GM12872 (cell line): Measurements from ENCODE around the gene OOSP2.

Experiments
- TF ChIP-seq, protein P1 (sequence below): IDR thresholded peaks from 3 replicates; pipeline ENCODE4 v1.5.1; 2011; ENCODE audit warnings: low read depth, mild to moderate bottlenecking, low read length, moderate library complexity; ENCODE audit not compliant: insufficient read depth

Gene OOSP2

DNA sequence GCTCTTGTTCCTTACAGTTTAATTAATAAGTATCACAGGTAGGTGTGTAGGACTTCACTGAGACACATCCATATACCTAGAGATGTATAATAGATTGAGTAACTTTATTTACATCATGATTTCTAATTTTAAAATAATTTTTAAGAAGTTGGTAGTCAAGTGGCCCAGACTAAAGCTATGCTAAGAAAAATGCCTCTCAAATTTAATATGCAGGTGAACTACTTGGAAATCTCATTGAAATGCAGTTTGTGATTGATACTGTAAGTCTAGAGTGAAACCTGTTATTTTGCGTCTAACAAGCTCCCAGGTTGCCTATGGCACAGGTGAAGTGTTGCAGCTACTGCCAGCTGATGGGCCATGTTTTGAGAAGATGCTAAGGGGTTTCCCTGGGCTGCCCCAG lies 23.3 kb upstream of the OOSP2 start, which contains the start of gene OOSP4B:
OOSP4B (plus strand) TSS at position 301 of the 400 bp plus-strand sequence.
- TF ChIP-seq, protein P1, sequence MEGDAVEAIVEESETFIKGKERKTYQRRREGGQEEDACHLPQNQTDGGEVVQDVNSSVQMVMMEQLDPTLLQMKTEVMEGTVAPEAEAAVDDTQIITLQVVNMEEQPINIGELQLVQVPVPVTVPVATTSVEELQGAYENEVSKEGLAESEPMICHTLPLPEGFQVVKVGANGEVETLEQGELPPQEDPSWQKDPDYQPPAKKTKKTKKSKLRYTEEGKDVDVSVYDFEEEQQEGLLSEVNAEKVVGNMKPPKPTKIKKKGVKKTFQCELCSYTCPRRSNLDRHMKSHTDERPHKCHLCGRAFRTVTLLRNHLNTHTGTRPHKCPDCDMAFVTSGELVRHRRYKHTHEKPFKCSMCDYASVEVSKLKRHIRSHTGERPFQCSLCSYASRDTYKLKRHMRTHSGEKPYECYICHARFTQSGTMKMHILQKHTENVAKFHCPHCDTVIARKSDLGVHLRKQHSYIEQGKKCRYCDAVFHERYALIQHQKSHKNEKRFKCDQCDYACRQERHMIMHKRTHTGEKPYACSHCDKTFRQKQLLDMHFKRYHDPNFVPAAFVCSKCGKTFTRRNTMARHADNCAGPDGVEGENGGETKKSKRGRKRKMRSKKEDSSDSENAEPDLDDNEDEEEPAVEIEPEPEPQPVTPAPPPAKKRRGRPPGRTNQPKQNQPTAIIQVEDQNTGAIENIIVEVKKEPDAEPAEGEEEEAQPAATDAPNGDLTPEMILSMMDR = no peak

- TF ChIP-seq, protein P1 = no peak
These were observed 22.2 kb upstream of the OOSP2 start for GRCh38 chr11:60018058-60018457.

GRCh38 chr11:60029015-60029632 lies 11.1 kb upstream of the OOSP2 start:
- TF ChIP-seq, protein P1 = no peak

- TF ChIP-seq, protein P1 = no peak
These were observed 16.2 kb downstream of the OOSP2 start, which contains the start of gene MS4A3 for GRCh38 chr11:60056349-60056969. Gene MS4A3 (plus strand): TSS chr11:60056665. CDS start chr11:60061161, 4,496 bp downstream.

GRCh38 chr11:60059052-60059451 lies 18.8 kb downstream of the OOSP2 start:
- TF ChIP-seq, protein P1 = no peak

- TF ChIP-seq, protein P1 = no peak
These were observed 19.5 kb downstream of the OOSP2 start for GRCh38 chr11:60059521-60060240.

GRCh38 chr11:60064111-60064510 lies 23.9 kb downstream of the OOSP2 start:
- TF ChIP-seq, protein P1 = no peak
